A549 (cell line): ENCODE measurements around the gene MEF2D.

ENCODE experiments used
- CHD2 ChIP-seq: fragments of 150-350 bp; IDR thresholded peaks from 2 replicates; pipeline ENCODE4 v1.6.1; 2014; ENCODE audit warnings: low read length; ENCODE audit not compliant: partially characterized antibody
- CHD4 ChIP-seq: fragments of 200-600 bp; sonication (generic); IDR thresholded peaks from 2 replicates; pipeline ENCODE4 v1.6.1; 2016; ENCODE audit warnings: antibody characterized with exemption, mild to moderate bottlenecking, borderline replicate concordance
- CTCF ChIP-seq: fragments of >200 bp; sonication (Bioruptor Twin); formaldehyde crosslinking; IDR thresholded peaks from 3 replicates; pipeline ENCODE4 v1.5.1; 2016
- EHF ChIP-seq: fragments of 250-450 bp; sonication (Bioruptor Pico); IDR thresholded peaks from 2 replicates; pipeline ENCODE4 v1.5.0; 2020; ENCODE audit warnings: mild to moderate bottlenecking
- EHMT2 ChIP-seq: fragments of 200-600 bp; sonication (generic); IDR thresholded peaks from 2 replicates; pipeline ENCODE4 v1.6.1; 2016; ENCODE audit warnings: antibody characterized with exemption, low read depth, mild to moderate bottlenecking, moderate library complexity
- EP300 ChIP-seq, 2 experiments: fragments of >200 bp; sonication (Bioruptor Twin); formaldehyde crosslinking; IDR thresholded peaks; 2 replicates in 1 of 2; 3 replicates in 1 of 2; pipeline ENCODE4 v1.6.1; 2016 to 2017
- NR3C1 ChIP-seq: fragments of >200 bp; sonication (Bioruptor Twin); formaldehyde crosslinking; IDR thresholded peaks from 3 replicates; pipeline ENCODE4 v1.6.1; 2017
- POLR2A ChIP-seq: IDR thresholded peaks from 2 replicates; pipeline ENCODE4 v1.6.1; 2012; ENCODE audit warnings: mild to moderate bottlenecking, low read length
- RCOR1 ChIP-seq: fragments of 150-350 bp; IDR thresholded peaks from 2 replicates; pipeline ENCODE4 v1.6.1; 2014; ENCODE audit warnings: antibody characterized with exemption, low read length, low read depth
- RNF2 ChIP-seq: fragments of 200-600 bp; sonication (generic); IDR thresholded peaks from 2 replicates; pipeline ENCODE4 v1.6.1; 2016; ENCODE audit warnings: low read depth, mild to moderate bottlenecking, antibody characterized with exemption, moderate library complexity, borderline replicate concordance
- SMC3 ChIP-seq: fragments of >200 bp; sonication (Bioruptor Twin); formaldehyde crosslinking; IDR thresholded peaks from 3 replicates; pipeline ENCODE4 v1.6.1; 2018; ENCODE audit warnings: inconsistent platforms
- SREBF2 ChIP-seq: fragments of 450-650 bp; IDR thresholded peaks from 2 replicates; pipeline ENCODE4 v1.6.1; 2014; ENCODE audit warnings: mild to moderate bottlenecking, moderate library complexity

- no peak for TF ChIP-seq EHF (CRISPR knock-in tag)
- TF ChIP-seq CTCF, result no peak
- no peak for TF ChIP-seq POLR2A
- TF ChIP-seq SREBF2, result no peak
- TF ChIP-seq CHD2, result no peak
- TF ChIP-seq EP300 (IDR thresholded peaks at IDR 0.05), result no peak
- TF ChIP-seq RNF2, result no peak
- TF ChIP-seq EHMT2, result no peak
- TF ChIP-seq RCOR1, result no peak
- TF ChIP-seq CHD4, result no peak
- TF ChIP-seq NR3C1, result no peak
- no peak for TF ChIP-seq SMC3
Observed at GRCh38 chr1:156492013-156492590, 8.5 kb downstream of the MEF2D start.
